Measurements from ENCODE around the gene PARD3B.

GRCh38 chr2:204945376-204945775, 400.1 kb downstream of the PARD3B start:
- TF ChIP-seq, protein P1, sequence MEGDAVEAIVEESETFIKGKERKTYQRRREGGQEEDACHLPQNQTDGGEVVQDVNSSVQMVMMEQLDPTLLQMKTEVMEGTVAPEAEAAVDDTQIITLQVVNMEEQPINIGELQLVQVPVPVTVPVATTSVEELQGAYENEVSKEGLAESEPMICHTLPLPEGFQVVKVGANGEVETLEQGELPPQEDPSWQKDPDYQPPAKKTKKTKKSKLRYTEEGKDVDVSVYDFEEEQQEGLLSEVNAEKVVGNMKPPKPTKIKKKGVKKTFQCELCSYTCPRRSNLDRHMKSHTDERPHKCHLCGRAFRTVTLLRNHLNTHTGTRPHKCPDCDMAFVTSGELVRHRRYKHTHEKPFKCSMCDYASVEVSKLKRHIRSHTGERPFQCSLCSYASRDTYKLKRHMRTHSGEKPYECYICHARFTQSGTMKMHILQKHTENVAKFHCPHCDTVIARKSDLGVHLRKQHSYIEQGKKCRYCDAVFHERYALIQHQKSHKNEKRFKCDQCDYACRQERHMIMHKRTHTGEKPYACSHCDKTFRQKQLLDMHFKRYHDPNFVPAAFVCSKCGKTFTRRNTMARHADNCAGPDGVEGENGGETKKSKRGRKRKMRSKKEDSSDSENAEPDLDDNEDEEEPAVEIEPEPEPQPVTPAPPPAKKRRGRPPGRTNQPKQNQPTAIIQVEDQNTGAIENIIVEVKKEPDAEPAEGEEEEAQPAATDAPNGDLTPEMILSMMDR (conservative IDR thresholded peaks at IDR 0.05; ENCODE audit: low read depth, low read length) = no peak
- TF ChIP-seq RFX5 (IDR thresholded peaks at IDR 0.05; ENCODE audit: low read depth, low read length) (no peak), POLR2A (IDR thresholded peaks at IDR 0.05; ENCODE audit: low read depth, low read length) (no peak), RAD21 (IDR thresholded peaks at IDR 0.05; ENCODE audit: low read length) (no peak), SMC3 (IDR thresholded peaks at IDR 0.05; ENCODE audit: low read depth, low read length) (no peak), MAFK (IDR thresholded peaks at IDR 0.05; ENCODE audit: low read depth, low read length) (no peak), MXI1 (IDR thresholded peaks at IDR 0.05; ENCODE audit: borderline replicate concordance, low read depth, low read length) (no peak), MAZ (IDR thresholded peaks at IDR 0.05; ENCODE audit: borderline replicate concordance, low read depth, low read length) (no peak), RCOR1 (IDR thresholded peaks at IDR 0.05; ENCODE audit: insufficient replicate concordance, low read length) (no peak), NFE2L2 (IDR thresholded peaks at IDR 0.05; ENCODE audit: low read depth, low read length) (no peak)
- TF ChIP-seq, protein P2, sequence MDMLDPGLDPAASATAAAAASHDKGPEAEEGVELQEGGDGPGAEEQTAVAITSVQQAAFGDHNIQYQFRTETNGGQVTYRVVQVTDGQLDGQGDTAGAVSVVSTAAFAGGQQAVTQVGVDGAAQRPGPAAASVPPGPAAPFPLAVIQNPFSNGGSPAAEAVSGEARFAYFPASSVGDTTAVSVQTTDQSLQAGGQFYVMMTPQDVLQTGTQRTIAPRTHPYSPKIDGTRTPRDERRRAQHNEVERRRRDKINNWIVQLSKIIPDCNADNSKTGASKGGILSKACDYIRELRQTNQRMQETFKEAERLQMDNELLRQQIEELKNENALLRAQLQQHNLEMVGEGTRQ (IDR thresholded peaks at IDR 0.05; ENCODE audit: low read depth, low read length) = no peak
- TF ChIP-seq, protein P3, sequence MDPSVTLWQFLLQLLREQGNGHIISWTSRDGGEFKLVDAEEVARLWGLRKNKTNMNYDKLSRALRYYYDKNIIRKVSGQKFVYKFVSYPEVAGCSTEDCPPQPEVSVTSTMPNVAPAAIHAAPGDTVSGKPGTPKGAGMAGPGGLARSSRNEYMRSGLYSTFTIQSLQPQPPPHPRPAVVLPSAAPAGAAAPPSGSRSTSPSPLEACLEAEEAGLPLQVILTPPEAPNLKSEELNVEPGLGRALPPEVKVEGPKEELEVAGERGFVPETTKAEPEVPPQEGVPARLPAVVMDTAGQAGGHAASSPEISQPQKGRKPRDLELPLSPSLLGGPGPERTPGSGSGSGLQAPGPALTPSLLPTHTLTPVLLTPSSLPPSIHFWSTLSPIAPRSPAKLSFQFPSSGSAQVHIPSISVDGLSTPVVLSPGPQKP (IDR thresholded peaks at IDR 0.05; ENCODE audit: borderline replicate concordance, low read depth, low read length) = no peak
